HepG2 (cell line): ENCODE data around the gene LTB4R. TPM values are rescaled to one million over a fixed set of nuclear protein-coding genes. Genes with fewer than 3 reads are reported as not detected.

Experiments
- ADNP ChIP-seq: sonication (generic); formaldehyde crosslinking; IDR thresholded peaks from 2 replicates; pipeline ENCODE4 v1.4.0; 2020; ENCODE audit warnings: missing genetic modification reagents
- CAMTA2 ChIP-seq: sonication (generic); formaldehyde crosslinking; IDR thresholded peaks from 2 replicates; pipeline ENCODE4 v1.4.0; 2020; ENCODE audit warnings: mild to moderate bottlenecking, missing genetic modification reagents, borderline replicate concordance
- GPN1 ChIP-seq: sonication (generic); formaldehyde crosslinking; IDR thresholded peaks from 2 replicates; pipeline ENCODE4 v1.5.1; 2020; ENCODE audit warnings: missing genetic modification reagents, borderline replicate concordance
- HDAC2 ChIP-seq: sonication (generic); formaldehyde crosslinking; IDR thresholded peaks from 2 replicates; pipeline ENCODE4 v1.4.0; 2020; ENCODE audit warnings: missing genetic modification reagents
- ISX ChIP-seq: sonication (generic); formaldehyde crosslinking; conservative IDR thresholded peaks from 2 replicates; pipeline ENCODE4 v1.5.0; 2020; ENCODE audit warnings: missing genetic modification reagents
- MED13 ChIP-seq: sonication (generic); formaldehyde crosslinking; IDR thresholded peaks from 2 replicates; pipeline ENCODE4 v1.5.0; 2020; ENCODE audit warnings: missing genetic modification reagents
- NFKB2 ChIP-seq: sonication (generic); formaldehyde crosslinking; IDR thresholded peaks from 2 replicates; pipeline ENCODE4 v1.4.0; 2020; ENCODE audit warnings: missing genetic modification reagents, borderline replicate concordance
- NR2F6 ChIP-seq, 2 experiments: IDR thresholded peaks; 2 replicates each; pipeline ENCODE4 v1.6.1; 2016; ENCODE audit warnings: antibody characterized with exemption in 1 of 2, mild to moderate bottlenecking in 1 of 2
- RERE ChIP-seq: IDR thresholded peaks from 2 replicates; pipeline ENCODE4 v1.6.1; 2016; ENCODE audit warnings: low read depth, missing genetic modification reagents, missing compliant biosample characterization
- XRCC5 ChIP-seq: fragments of 200-400 bp; formaldehyde crosslinking; optimal IDR thresholded peaks from 2 replicates; pipeline ENCODE3; 2017; ENCODE audit warnings: mild to moderate bottlenecking, low read length
- ZNF121 ChIP-seq: sonication (generic); formaldehyde crosslinking; IDR thresholded peaks from 2 replicates; pipeline ENCODE4 v1.5.0; 2020; ENCODE audit warnings: mild to moderate bottlenecking, missing genetic modification reagents
- ZNF143 ChIP-seq: sonication (generic); formaldehyde crosslinking; IDR thresholded peaks from 2 replicates; pipeline ENCODE4 v1.4.0; 2020; ENCODE audit warnings: missing genetic modification reagents
- ZNF292 ChIP-seq: sonication (generic); formaldehyde crosslinking; IDR thresholded peaks from 2 replicates; pipeline ENCODE4 v1.8.1; 2022; ENCODE audit warnings: mild to moderate bottlenecking, low read depth, missing genetic modification reagents, borderline replicate concordance
- ZNF383 ChIP-seq: sonication (generic); formaldehyde crosslinking; IDR thresholded peaks from 2 replicates; pipeline ENCODE4 v1.4.0; 2020; ENCODE audit warnings: missing genetic modification reagents, mild to moderate bottlenecking, borderline replicate concordance
- ZNF513 ChIP-seq: sonication (generic); formaldehyde crosslinking; conservative IDR thresholded peaks from 2 replicates; pipeline ENCODE4 v1.5.0; 2020; ENCODE audit warnings: missing genetic modification reagents
- polyA plus RNA-seq, 8 experiments: library from polyadenylated mRNA; depleted of rRNA in 3 of 8; stranded (reverse) in 7 of 8; unstranded in 1 of 8; fragments of >200 nt; fragmentation: Illumina TruSeq in 4 of 8; extraction: Trizol in 4 of 8; gene quantifications; 2 replicates each; pipeline versions ENCODE4 v1.2.1 to v1.2.3, GENCODE V29; 2011 to 2016; ENCODE audit warnings: low read depth in 4 of 8, missing spikeins in 1 of 8, mixed read lengths in 1 of 8; ENCODE audit not compliant: insufficient read depth in 1 of 8
- total RNA-seq, 5 experiments: library from RNA; depleted of rRNA; stranded (reverse); fragments of >200 nt; fragmentation: Illumina TruSeq; extraction: Trizol; gene quantifications; 2 replicates each; pipeline ENCODE4 v1.2.3, GENCODE V29; 2016; ENCODE audit warnings: low read depth in 1 of 5
- TF ChIP-seq, protein P1 (sequence below): sonication (generic); formaldehyde crosslinking; IDR thresholded peaks from 2 replicates; pipeline ENCODE4 v1.4.0; 2020; ENCODE audit warnings: missing genetic modification reagents, mild to moderate bottlenecking, borderline replicate concordance
- TF ChIP-seq, protein P2 (sequence below): sonication (generic); formaldehyde crosslinking; IDR thresholded peaks from 2 replicates; pipeline ENCODE4 v1.5.0; 2020; ENCODE audit warnings: mild to moderate bottlenecking, low read depth, missing genetic modification reagents, borderline replicate concordance
- TF ChIP-seq, protein P3 (sequence below): sonication (generic); formaldehyde crosslinking; IDR thresholded peaks from 2 replicates; pipeline ENCODE4 v1.4.0; 2020; ENCODE audit warnings: missing genetic modification reagents

The LTB4R gene
- total and polyA plus RNA-seq, 2 of the 13 experiments (the other 11 are each of a cell fraction or from before 2014, with no cell fraction given), result 3.2 to 8.2 TPM

DNA sequence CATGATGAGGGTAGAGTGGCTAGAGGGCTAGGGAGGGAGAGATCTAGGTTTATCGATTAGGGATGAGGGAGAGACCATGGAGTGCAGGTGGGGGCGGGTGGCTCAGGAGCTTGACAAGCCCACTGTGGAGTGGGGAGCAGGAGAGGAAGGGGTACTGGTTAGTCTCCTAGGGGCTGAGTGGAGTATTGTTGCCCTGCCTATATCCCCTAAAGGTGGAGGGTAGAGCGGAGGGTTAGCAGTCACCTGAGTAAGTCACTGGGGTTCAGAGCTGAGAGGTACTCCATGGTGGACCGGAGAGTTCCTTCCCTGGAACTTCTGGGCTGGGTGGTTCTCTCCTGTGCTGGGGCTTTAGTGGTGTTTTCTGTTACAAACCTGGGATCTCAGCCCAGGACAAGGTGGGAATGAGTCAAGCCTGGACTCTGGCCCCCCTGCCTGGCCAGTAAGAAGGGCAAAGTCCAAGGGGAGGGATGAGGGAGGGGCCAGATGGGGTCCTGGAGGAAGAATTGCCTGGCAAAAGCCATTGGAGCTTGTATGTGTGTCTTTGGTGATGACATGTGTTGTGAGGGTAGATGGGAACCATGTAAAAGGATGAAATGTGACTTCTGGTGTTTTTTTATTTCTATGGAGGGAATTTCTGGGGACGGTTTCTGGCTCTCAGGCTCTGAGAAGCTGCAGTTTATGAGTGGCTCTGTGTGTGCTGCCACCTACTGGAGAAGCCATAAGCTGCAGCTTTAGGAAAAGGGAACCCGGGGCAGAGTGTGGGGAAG, 3.5 kb upstream of the LTB4R start, which contains the start of gene CIDEB (continued):
- TF ChIP-seq GPN1 (CRISPR knock-in tag) (no peak), RERE (CRISPR knock-in tag) (peak; percentile 72; the same call in 1 of the 2 replicates), HDAC2 (CRISPR knock-in tag) (peak; percentile 97), NR2F6 (IDR thresholded peaks at IDR 0.05) (0 out of 2 replicates have a peak, but pooled peaks have one; percentile 50), NR2F6 (CRISPR knock-in tag; IDR thresholded peaks at IDR 0.05) (peak; percentile 82), ADNP (no peak), NFKB2 (CRISPR knock-in tag) (peak; percentile 37; the same call in 1 of the 2 replicates), ZNF143 (no peak; the same call in 1 of the 2 replicates), ISX (CRISPR knock-in tag) (no peak), ZNF121 (CRISPR knock-in tag) (no peak), ZNF513 (CRISPR knock-in tag) (no peak), MED13 (no peak; the same call in 1 of the 2 replicates), ZNF292 (peak; percentile 87; the same call in 1 of the 2 replicates), CAMTA2 (CRISPR knock-in tag) (peak; percentile 79; the same call in 1 of the 2 replicates), ZNF383 (CRISPR knock-in tag) (peak; percentile 67; the same call in 1 of the 2 replicates), XRCC5 (peak; percentile 99)
- TF ChIP-seq, protein P1, sequence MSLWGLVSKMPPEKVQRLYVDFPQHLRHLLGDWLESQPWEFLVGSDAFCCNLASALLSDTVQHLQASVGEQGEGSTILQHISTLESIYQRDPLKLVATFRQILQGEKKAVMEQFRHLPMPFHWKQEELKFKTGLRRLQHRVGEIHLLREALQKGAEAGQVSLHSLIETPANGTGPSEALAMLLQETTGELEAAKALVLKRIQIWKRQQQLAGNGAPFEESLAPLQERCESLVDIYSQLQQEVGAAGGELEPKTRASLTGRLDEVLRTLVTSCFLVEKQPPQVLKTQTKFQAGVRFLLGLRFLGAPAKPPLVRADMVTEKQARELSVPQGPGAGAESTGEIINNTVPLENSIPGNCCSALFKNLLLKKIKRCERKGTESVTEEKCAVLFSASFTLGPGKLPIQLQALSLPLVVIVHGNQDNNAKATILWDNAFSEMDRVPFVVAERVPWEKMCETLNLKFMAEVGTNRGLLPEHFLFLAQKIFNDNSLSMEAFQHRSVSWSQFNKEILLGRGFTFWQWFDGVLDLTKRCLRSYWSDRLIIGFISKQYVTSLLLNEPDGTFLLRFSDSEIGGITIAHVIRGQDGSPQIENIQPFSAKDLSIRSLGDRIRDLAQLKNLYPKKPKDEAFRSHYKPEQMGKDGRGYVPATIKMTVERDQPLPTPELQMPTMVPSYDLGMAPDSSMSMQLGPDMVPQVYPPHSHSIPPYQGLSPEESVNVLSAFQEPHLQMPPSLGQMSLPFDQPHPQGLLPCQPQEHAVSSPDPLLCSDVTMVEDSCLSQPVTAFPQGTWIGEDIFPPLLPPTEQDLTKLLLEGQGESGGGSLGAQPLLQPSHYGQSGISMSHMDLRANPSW (CRISPR knock-in tag), result peak; percentile 95
- TF ChIP-seq, protein P2, sequence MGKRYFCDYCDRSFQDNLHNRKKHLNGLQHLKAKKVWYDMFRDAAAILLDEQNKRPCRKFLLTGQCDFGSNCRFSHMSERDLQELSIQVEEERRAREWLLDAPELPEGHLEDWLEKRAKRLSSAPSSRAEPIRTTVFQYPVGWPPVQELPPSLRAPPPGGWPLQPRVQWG (CRISPR knock-in tag), result no peak
- TF ChIP-seq, protein P3, sequence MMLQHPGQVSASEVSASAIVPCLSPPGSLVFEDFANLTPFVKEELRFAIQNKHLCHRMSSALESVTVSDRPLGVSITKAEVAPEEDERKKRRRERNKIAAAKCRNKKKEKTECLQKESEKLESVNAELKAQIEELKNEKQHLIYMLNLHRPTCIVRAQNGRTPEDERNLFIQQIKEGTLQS (CRISPR knock-in tag), result peak; percentile 95
